ENCODE data around the gene TRIOBP.

DNA sequence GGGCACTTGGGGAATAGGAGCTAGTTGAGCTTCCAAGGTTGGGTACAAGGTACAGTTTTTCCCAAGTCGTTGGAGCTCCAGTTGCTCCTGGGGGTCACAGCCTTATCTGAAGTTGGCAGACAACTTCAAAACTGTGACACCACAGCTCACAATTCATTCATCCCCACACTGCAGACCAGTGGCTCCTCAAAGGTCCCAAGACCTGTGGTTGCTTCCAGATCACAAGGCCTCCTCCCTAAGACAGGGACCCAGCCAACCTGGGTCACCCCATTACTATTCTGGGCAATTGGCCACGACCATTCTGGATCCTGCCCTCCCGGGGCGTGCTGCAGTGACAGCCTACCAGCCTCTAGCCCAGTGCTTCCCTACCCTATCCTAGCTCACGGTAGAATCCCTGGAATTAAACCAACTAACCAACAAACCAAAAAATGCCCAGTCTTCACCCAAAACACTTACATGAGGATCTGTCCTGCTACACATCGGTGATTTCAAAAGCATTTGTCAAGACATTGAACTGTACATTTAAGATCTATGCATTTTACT, 39.2 kb upstream of the TRIOBP start:
- TF ChIP-seq CHD2 (IDR thresholded peaks at IDR 0.05; ENCODE audit: low read depth, low read length) (no peak), TFAP4 (IDR thresholded peaks at IDR 0.05; ENCODE audit: borderline replicate concordance, low read depth) (no peak), SKI (IDR thresholded peaks at IDR 0.05; ENCODE audit: partially characterized antibody) (no peak), ZNF280D (CRISPR knock-in tag; IDR thresholded peaks at IDR 0.05) (no peak), POLR2A (IDR thresholded peaks at IDR 0.05; ENCODE audit: insufficient read depth in 1 of 2, low read depth in 2 of 2, low read length in 2 of 2) (peak; percentile 26 to 57; a peak in 1 of 4 replicates)
